Smooth muscle cell (in vitro differentiated cells): ENCODE results near the gene CAP2. TPM values are rescaled to one million over a fixed set of nuclear protein-coding genes. Genes with fewer than 3 reads are reported as not detected.
A peak's percentile ranks its signal among the peaks of the same experiment; 100 is the strongest.
"Not testable (repeated sequence)": the region's sequence is repeated elsewhere in the genome, so short reads cannot be mapped to it uniquely, and the experiment has no call there.

ENCODE experiments used
- DNase-seq: peaks from one replicate; lab custom pipeline; 2025; ENCODE audit not compliant: unreplicated experiment; lab: John Stamatoyannopoulos, UW
- H2AFZ ChIP-seq: fragments of 200-600 bp; sonication (generic); 2 replicates; pipeline ENCODE4 v1.6.0; 2016; ENCODE audit warnings: antibody characterized with exemption, low read depth, mild to moderate bottlenecking
- H3F3A ChIP-seq: fragments of 200-600 bp; sonication (generic); 2 replicates; pipeline ENCODE4 v1.6.0; 2017; ENCODE audit warnings: antibody characterized with exemption, low read depth
- H3K27ac ChIP-seq: fragments of 200-600 bp; sonication (generic); 2 replicates; pipeline ENCODE4 v1.5.1; 2016; ENCODE audit warnings: low read depth, mild to moderate bottlenecking
- H3K27me3 ChIP-seq: fragments of 200-600 bp; sonication (generic); 2 replicates; pipeline ENCODE4 v1.6.1; 2016; ENCODE audit warnings: low read depth, mild to moderate bottlenecking
- H3K36me3 ChIP-seq: fragments of 200-600 bp; sonication (generic); 2 replicates; pipeline ENCODE4 v1.5.1; 2016; ENCODE audit warnings: low read depth
- H3K4me1 ChIP-seq: fragments of 200-600 bp; sonication (generic); 2 replicates; pipeline ENCODE4 v1.5.1; 2016; ENCODE audit warnings: low read depth
- H3K4me2 ChIP-seq: fragments of 200-600 bp; sonication (generic); 2 replicates; pipeline ENCODE4 v1.6.0; 2016; ENCODE audit warnings: mild to moderate bottlenecking
- H3K4me3 ChIP-seq: fragments of 200-600 bp; sonication (generic); 2 replicates; pipeline ENCODE4 v1.5.1; 2016; ENCODE audit warnings: mild to moderate bottlenecking
- H3K79me2 ChIP-seq: fragments of 200-600 bp; sonication (generic); 2 replicates; pipeline ENCODE4 v1.6.0; 2016; ENCODE audit warnings: low read depth, mild to moderate bottlenecking
- H3K9ac ChIP-seq: fragments of 200-600 bp; sonication (generic); 2 replicates; pipeline ENCODE4 v1.6.0; 2016; ENCODE audit warnings: low read depth
- H3K9me3 ChIP-seq: fragments of 200-600 bp; sonication (generic); replicated peaks from 2 replicates; pipeline ENCODE4 v1.5.1; 2016; ENCODE audit warnings: low read depth
- H4K20me1 ChIP-seq: fragments of 200-600 bp; sonication (generic); 2 replicates; pipeline ENCODE4 v1.6.0; 2016; ENCODE audit warnings: low read depth
- CTCF ChIP-seq: fragments of 200-600 bp; sonication (generic); IDR thresholded peaks from 2 replicates; pipeline ENCODE4 v1.5.1; 2017; ENCODE audit warnings: borderline replicate concordance, mild to moderate bottlenecking, antibody characterized with exemption; ENCODE audit not compliant: insufficient read depth, poor library complexity, severe bottlenecking
- WGBS: methylation state at CpG from one replicate; pipeline ENCODE4 v1.1.7; 2016; ENCODE audit warnings: low lambda C conversion rate; 5-methylcytosine and 5-hydroxymethylcytosine counted together
- polyA plus RNA-seq: library from polyadenylated mRNA; unstranded; fragments of >200 nt; fragmentation: Nextera tagmentation; extraction: Ambion mirVana; gene quantifications from 2 replicates; pipeline ENCODE4 v1.2.1, GENCODE V29; 2016
- total RNA-seq: library from RNA; depleted of rRNA; stranded (reverse); fragments of >200 nt; gene quantifications from 2 replicates; pipeline ENCODE4 v1.2.3, GENCODE V29; 2014

CAP2 gene
- total and polyA plus RNA-seq, 2 experiments from 2014 or later: 19.0 to 27.7 TPM

DNA sequence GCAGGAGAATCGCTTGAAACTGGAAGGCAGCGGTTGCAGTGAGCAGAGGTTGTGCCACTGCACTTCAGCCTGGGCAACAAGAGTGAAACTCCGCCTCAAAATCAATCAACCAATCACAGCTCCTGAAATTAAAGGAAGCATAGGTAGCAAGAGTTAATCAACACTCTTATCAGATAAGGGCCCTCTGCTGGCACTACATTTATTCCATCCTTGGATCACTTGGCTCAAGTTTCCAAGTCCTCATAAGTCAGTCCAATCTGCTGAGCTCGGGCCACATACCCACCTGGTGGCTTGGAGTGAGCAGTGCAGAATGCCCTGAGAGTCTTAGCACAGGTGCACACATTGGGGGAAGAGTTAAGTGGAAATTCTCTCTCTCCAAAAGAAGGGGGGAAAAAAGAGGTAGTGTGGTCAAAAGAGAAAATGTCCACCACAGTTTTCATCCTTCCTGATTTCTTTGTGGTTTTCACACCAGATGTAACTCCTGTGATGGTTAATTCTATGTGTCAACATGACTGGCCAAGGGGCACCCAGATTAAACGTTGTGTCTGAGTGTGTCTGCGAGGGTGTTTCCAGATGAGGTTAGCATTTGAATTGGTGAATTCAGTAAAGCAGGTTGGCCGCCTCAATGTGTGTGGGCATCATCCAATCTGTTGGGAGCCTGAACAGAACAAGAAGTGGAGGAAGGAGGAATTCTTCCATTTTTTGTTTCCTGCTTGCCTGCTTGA, 192.5 kb downstream of the CAP2 start:
- H3K27ac ChIP-seq: no peak overlapping the region
- no peaks in the 10 kb centered on the region for H3K4me1 ChIP-seq
- H4K20me1 ChIP-seq: no peaks in the 10 kb centered on the region
- TF ChIP-seq CTCF: no peak
- H3K9ac ChIP-seq: no peak overlapping the region
- no peak overlapping the region for H3K4me3 ChIP-seq
- peaks cover 3% of the 10 kb centered on the region for H3F3A ChIP-seq
- no peaks in the 10 kb centered on the region for H3K9me3 ChIP-seq
- 90% methylated on average over 7 of the region's 7 CpGs for WGBS
- no peaks in the 10 kb centered on the region for H3K36me3 ChIP-seq
- H3K4me2 ChIP-seq: no peak overlapping the region
- no peaks in the 10 kb centered on the region for H3K79me2 ChIP-seq
- no peak for DNase-seq
- no peaks in the 10 kb centered on the region for H3K27me3 ChIP-seq
- no peak overlapping the region for H2AFZ ChIP-seq

DNA sequence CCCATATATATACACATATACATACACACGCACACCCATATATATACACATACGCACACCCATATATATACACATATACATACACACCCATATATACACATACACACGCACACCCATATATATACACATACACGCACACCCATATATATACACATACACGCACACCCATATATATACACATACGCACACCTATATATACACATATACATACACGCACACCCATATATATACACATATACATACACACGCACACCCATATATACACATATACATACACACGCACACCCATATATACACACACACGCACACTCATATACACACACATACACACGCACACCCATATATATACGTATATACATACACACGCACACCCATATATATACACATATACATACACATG, 193.2 kb downstream of the CAP2 start:
- H3K27me3 ChIP-seq, H2AFZ ChIP-seq, H3K79me2 ChIP-seq, H3K9me3 ChIP-seq, H3K27ac ChIP-seq, H3F3A ChIP-seq, H3K4me2 ChIP-seq, H3K4me3 ChIP-seq, H4K20me1 ChIP-seq, H3K9ac ChIP-seq, H3K4me1 ChIP-seq, H3K36me3 ChIP-seq, DNase-seq: not testable (repeated sequence)
- WGBS: 97% methylated on average over 13 of the region's 13 CpGs

GRCh38 chr6:17588011-17588410, 194.6 kb downstream of the CAP2 start:
- Histone ChIP-seq H3K27me3 (no peaks in the 10 kb centered on the region), H3K9ac (no peak overlapping the region), H3K4me3 (no peak overlapping the region), H3K36me3 (no peaks in the 10 kb centered on the region), H4K20me1 (no peaks in the 10 kb centered on the region), H3K4me2 (no peak overlapping the region), H3K79me2 (no peaks in the 10 kb centered on the region), H3F3A (peaks cover 3% of the 10 kb centered on the region), H2AFZ (no peak overlapping the region), H3K27ac (no peak overlapping the region), H3K4me1 (no peaks in the 10 kb centered on the region), H3K9me3 (no peaks in the 10 kb centered on the region)
- DNase-seq: no peak
- no peak for TF ChIP-seq CTCF
- WGBS: 95% methylated on average over 6 of the region's 6 CpGs

GRCh38 chr6:17589406-17590096, 196.2 kb downstream of the CAP2 start:
- no peaks in the 10 kb centered on the region for H3K79me2 ChIP-seq
- H3F3A ChIP-seq: no peaks in the 10 kb centered on the region
- DNase-seq: no peak
- no peak for TF ChIP-seq CTCF
- no peak overlapping the region for H3K4me3 ChIP-seq
- no peaks in the 10 kb centered on the region for H3K4me1 ChIP-seq
- peak overlapping the region; percentile 27 for H3K27ac ChIP-seq
- H2AFZ ChIP-seq: no peak overlapping the region
- no peaks in the 10 kb centered on the region for H3K27me3 ChIP-seq
- H3K9me3 ChIP-seq: no peaks in the 10 kb centered on the region
- H3K36me3 ChIP-seq: no peaks in the 10 kb centered on the region
- WGBS: 55% methylated on average over 5 of the region's 5 CpGs
- no peak overlapping the region for H3K9ac ChIP-seq
- no peak overlapping the region for H3K4me2 ChIP-seq
- no peaks in the 10 kb centered on the region for H4K20me1 ChIP-seq
